AG10803 (cell line): Measurements from ENCODE around the gene PRRX2.
"Not testable (repeated sequence)": the region's sequence is repeated elsewhere in the genome, so short reads cannot be mapped to it uniquely, and the experiment has no call there.

Experiments
- DNase-seq: peaks from one replicate; pipeline ENCODE4 v3.0.0; 2010; ENCODE audit warnings: low read depth
- H3K4me3 ChIP-seq: 2 replicates; pipeline ENCODE4 v1.5.1; 2011; ENCODE audit warnings: mild to moderate bottlenecking, low read length, control low read depth
- TF ChIP-seq, protein P1 (sequence below): conservative IDR thresholded peaks from 2 replicates; pipeline ENCODE4 v1.5.1; 2011; ENCODE audit warnings: mild to moderate bottlenecking, low read length, control low read depth, inconsistent platforms

PRRX2 gene

DNA sequence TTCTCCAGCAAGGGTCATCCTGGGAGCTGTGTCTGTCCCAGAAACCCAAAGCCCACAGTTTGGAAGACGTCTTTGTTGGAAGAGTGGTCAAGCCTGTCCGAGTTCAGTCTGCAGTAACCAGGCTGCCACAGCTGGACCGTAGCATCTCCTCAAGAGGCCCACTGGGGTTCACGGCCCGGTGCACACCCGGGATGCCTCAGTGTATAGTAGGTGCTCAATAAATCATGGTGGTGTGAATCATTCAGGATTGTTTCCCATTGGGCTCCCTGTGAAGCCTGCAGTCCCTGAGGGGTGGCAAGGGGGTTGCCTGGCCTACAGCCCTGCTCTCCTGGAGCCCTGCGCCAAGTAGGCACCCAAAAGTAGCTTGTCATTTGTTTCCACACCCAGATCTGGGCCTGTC, 10.3 kb upstream of the PRRX2 start:
- DNase-seq = no peak
- TF ChIP-seq, protein P1, sequence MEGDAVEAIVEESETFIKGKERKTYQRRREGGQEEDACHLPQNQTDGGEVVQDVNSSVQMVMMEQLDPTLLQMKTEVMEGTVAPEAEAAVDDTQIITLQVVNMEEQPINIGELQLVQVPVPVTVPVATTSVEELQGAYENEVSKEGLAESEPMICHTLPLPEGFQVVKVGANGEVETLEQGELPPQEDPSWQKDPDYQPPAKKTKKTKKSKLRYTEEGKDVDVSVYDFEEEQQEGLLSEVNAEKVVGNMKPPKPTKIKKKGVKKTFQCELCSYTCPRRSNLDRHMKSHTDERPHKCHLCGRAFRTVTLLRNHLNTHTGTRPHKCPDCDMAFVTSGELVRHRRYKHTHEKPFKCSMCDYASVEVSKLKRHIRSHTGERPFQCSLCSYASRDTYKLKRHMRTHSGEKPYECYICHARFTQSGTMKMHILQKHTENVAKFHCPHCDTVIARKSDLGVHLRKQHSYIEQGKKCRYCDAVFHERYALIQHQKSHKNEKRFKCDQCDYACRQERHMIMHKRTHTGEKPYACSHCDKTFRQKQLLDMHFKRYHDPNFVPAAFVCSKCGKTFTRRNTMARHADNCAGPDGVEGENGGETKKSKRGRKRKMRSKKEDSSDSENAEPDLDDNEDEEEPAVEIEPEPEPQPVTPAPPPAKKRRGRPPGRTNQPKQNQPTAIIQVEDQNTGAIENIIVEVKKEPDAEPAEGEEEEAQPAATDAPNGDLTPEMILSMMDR = no peak
- H3K4me3 ChIP-seq = no peak overlapping the region

GRCh38 chr9:129655696-129656095, 9.8 kb upstream of the PRRX2 start:
- H3K4me3 ChIP-seq = no peak overlapping the region
- TF ChIP-seq, protein P1 = no peak
- DNase-seq = no peak

GRCh38 chr9:129656795-129657390, 8.6 kb upstream of the PRRX2 start:
- H3K4me3 ChIP-seq = no peak overlapping the region
- TF ChIP-seq, protein P1 = no peak
- peak; percentile 52 for DNase-seq

GRCh38 chr9:129661029-129661428, 4.4 kb upstream of the PRRX2 start:
- DNase-seq = no peak
- TF ChIP-seq, protein P1 = no peak
- H3K4me3 ChIP-seq = no peak overlapping the region

DNA sequence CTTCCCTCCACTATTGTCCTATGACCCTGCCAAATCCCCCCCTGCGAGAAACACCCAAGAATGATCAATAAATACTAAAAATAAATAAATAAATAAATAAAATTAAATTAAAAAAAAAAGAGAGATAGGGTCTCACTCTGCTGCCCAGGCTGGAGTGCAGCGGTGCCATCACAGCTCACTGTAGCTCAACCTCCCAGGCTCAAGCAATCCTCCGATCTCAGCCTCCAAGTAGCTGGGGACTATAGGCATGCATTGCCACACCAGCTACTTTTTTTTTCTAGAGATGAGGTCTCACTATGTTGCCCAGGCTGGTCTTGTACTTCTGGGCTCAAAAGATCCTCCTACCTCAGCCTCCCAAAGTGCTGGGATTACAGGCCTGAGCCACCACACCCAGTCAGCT, 3.2 kb upstream of the PRRX2 start:
- DNase-seq, H3K4me3 ChIP-seq: not testable (repeated sequence)

DNA sequence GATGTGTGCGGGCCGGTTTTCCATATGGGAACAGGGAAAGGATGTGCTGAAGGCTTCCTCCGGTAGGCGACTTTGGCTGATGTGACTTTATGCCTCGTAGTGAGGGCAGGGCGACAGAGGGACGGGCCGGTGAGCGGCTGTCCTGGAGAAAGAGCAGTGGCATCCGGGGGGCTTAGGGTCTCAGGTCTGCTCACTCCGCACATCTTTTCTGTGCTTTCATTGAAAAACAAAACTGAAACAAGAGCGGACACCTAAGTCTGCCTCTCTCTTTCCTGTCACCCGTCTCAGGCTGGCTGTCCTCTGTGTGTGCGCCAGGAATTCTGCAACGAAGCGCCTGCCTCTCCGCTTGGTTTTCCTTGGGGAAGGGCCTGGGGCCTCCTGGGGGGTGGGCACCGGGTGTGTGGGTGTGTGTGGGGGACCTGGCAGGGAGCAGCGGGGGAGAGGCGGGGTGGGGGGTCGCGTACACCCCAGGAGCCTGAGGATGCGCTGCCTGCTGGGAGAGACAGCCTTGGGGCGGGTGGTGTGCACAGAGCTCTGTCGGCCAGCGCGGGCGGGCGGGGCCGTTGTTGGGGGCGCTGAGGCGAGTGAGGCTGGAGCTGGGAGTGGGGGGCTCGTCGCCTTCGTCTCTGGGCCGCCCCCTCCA, 580 bp upstream of the PRRX2 start:
- TF ChIP-seq, protein P1 = no peak
- no peak for DNase-seq
- H3K4me3 ChIP-seq = peak overlapping the region; percentile 85

DNA sequence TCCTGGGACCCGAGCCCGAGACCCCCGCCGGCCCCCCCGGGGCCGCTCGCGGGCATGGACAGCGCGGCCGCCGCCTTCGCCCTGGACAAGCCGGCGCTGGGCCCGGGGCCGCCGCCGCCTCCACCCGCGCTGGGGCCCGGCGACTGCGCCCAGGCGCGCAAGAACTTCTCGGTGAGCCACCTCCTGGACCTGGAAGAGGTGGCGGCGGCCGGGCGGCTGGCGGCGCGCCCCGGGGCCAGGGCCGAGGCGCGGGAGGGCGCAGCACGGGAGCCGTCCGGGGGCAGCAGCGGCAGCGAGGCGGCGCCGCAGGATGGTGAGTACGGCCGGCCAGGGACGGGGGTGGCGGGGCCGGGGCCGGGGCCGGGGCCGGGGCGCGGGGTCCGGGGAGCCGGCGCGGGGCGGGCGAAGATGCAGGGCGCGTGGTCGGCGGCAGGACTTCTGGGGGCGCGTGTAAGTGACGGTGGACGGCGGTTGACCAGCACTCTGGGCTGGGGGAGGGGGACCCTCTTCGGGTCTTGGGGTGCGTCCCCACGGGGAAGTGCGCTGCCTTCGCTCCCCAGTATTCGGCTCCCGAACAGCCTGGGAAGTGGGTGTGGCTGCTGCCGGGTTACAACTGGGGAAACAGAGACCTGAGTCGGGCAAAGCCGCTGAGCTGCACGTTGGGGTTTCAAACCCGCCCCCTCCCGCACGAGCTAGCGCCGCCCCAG, 520 bp downstream of the PRRX2 start:
- TF ChIP-seq, protein P1 = no peak
- no peak for DNase-seq
- H3K4me3 ChIP-seq = peak overlapping the region; percentile 85
